SK-N-SH treated with all-trans-retinoic acid at 6 μM for 48 hours (cell line): ENCODE measurements around the gene DOCK4.

ENCODE experiments used
- ARNTL ChIP-seq: fragments of 450-650 bp; formaldehyde crosslinking; IDR thresholded peaks from 2 replicates; pipeline ENCODE4 v1.5.0; 2020; ENCODE audit warnings: low read depth, mild to moderate bottlenecking, moderate library complexity, borderline replicate concordance
- BACH2 ChIP-seq: fragments of 250-450 bp; sonication (Bioruptor Pico); IDR thresholded peaks from 2 replicates; pipeline ENCODE4 v1.9.0; 2021; ENCODE audit warnings: mild to moderate bottlenecking, borderline replicate concordance
- CSDC2 ChIP-seq: fragments of 250-450 bp; sonication (Bioruptor Pico); IDR thresholded peaks from 2 replicates; pipeline ENCODE4 v1.5.0; 2020; ENCODE audit warnings: mild to moderate bottlenecking, moderate library complexity
- ISL1 ChIP-seq: fragments of 250-450 bp; sonication (Bioruptor Pico); IDR thresholded peaks from 2 replicates; pipeline ENCODE4 v2.1.2; 2022; ENCODE audit warnings: mild to moderate bottlenecking, moderate library complexity
- OSR1 ChIP-seq: fragments of 250-450 bp; sonication (Bioruptor Pico); IDR thresholded peaks from 2 replicates; pipeline ENCODE4 v1.8.0; 2022; ENCODE audit warnings: moderate library complexity, mild to moderate bottlenecking, inconsistent platforms
- RARB ChIP-seq: fragments of 250-450 bp; sonication (Bioruptor Pico); IDR thresholded peaks from 2 replicates; pipeline ENCODE4 v1.8.0; 2021; ENCODE audit warnings: mild to moderate bottlenecking, moderate library complexity
- SNAI2 ChIP-seq: fragments of 250-450 bp; sonication (Bioruptor Pico); IDR thresholded peaks from 2 replicates; pipeline ENCODE4 v1.5.0; 2020; ENCODE audit warnings: mild to moderate bottlenecking, moderate library complexity
- ZFP3 ChIP-seq: fragments of 250-450 bp; sonication (Bioruptor Pico); IDR thresholded peaks from 2 replicates; pipeline ENCODE4 v1.5.0; 2020; ENCODE audit warnings: mild to moderate bottlenecking, moderate library complexity
- ZFP30 ChIP-seq: fragments of 450-650 bp; formaldehyde crosslinking; IDR thresholded peaks from 2 replicates; pipeline ENCODE4 v1.5.0; 2022; ENCODE audit warnings: mild to moderate bottlenecking, moderate library complexity
- ZNF565 ChIP-seq: fragments of 450-650 bp; formaldehyde crosslinking; conservative IDR thresholded peaks from 2 replicates; pipeline ENCODE4 v1.5.0; 2020; ENCODE audit warnings: low read depth, mild to moderate bottlenecking, moderate library complexity
- ZNF70 ChIP-seq: fragments of 450-650 bp; formaldehyde crosslinking; IDR thresholded peaks from 2 replicates; pipeline ENCODE4 v1.5.0; 2020; ENCODE audit warnings: mild to moderate bottlenecking, moderate library complexity
- ZNF8 ChIP-seq: fragments of 450-650 bp; formaldehyde crosslinking; IDR thresholded peaks from 2 replicates; pipeline ENCODE4 v1.5.0; 2020; ENCODE audit warnings: mild to moderate bottlenecking, moderate library complexity
- TF ChIP-seq, protein P1 (sequence below): fragments of 250-450 bp; sonication (Bioruptor Pico); IDR thresholded peaks from 2 replicates; pipeline ENCODE4 v1.5.1; 2020; ENCODE audit warnings: low read depth, mild to moderate bottlenecking, moderate library complexity

DNA sequence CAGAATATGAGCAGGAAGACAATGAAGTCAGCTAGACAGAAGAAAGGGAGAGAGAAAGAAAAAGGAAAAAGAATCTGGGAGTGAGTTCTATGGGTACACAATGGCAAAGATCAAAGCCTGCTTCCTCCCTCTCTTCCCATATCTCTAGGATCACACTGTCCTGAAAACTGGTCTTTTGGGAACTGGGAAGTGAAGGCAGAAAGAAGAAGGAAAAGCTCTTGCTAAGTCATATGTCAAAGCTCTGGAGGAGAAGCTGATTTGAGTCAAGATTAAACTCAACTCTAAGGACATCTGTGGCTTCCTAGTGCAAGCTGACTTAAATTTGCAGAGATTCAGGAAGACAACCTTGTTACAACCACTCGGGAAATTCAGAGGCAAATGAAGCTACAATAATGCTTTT lies 147.5 kb downstream of the DOCK4 start:
- TF ChIP-seq ZNF70 (CRISPR knock-in tag): no peak
- no peak for TF ChIP-seq ARNTL (CRISPR knock-in tag)
- TF ChIP-seq RARB (CRISPR knock-in tag): no peak
- TF ChIP-seq, protein P1, sequence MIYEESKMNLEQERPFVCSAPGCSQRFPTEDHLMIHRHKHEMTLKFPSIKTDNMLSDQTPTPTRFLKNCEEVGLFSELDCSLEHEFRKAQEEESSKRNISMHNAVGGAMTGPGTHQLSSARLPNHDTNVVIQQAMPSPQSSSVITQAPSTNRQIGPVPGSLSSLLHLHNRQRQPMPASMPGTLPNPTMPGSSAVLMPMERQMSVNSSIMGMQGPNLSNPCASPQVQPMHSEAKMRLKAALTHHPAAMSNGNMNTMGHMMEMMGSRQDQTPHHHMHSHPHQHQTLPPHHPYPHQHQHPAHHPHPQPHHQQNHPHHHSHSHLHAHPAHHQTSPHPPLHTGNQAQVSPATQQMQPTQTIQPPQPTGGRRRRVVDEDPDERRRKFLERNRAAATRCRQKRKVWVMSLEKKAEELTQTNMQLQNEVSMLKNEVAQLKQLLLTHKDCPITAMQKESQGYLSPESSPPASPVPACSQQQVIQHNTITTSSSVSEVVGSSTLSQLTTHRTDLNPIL (CRISPR knock-in tag): no peak
- no peak for TF ChIP-seq ZNF8 (CRISPR knock-in tag)
- TF ChIP-seq ZNF565 (CRISPR knock-in tag): no peak
- TF ChIP-seq SNAI2 (CRISPR knock-in tag): no peak
- no peak for TF ChIP-seq ZFP30 (CRISPR knock-in tag)
- no peak for TF ChIP-seq BACH2 (CRISPR knock-in tag)
- no peak for TF ChIP-seq ISL1
- no peak for TF ChIP-seq ZFP3
- TF ChIP-seq CSDC2 (CRISPR knock-in tag): no peak
- TF ChIP-seq OSR1 (CRISPR knock-in tag): no peak
